Measurements from ENCODE around the gene DSP.

GRCh38 chr6:7587631-7588100 lies 46.2 kb downstream of the DSP start:
- no peak for TF ChIP-seq CTCF (IDR thresholded peaks at IDR 0.05)
- no peak for TF ChIP-seq POLR2A (IDR thresholded peaks at IDR 0.05)
- no peak for TF ChIP-seq POLR2AphosphoS5 (IDR thresholded peaks at IDR 0.05)
